Fibroblast of skin of left quadriceps (primary cell): ENCODE measurements around the gene TNFRSF1A.

Experiments
- DNase-seq, 2 experiments: peaks; one replicate each; pipeline ENCODE4 v3.0.0-alpha.2; 2013; ENCODE audit warnings: low read depth in 2 of 2

The TNFRSF1A gene

DNA sequence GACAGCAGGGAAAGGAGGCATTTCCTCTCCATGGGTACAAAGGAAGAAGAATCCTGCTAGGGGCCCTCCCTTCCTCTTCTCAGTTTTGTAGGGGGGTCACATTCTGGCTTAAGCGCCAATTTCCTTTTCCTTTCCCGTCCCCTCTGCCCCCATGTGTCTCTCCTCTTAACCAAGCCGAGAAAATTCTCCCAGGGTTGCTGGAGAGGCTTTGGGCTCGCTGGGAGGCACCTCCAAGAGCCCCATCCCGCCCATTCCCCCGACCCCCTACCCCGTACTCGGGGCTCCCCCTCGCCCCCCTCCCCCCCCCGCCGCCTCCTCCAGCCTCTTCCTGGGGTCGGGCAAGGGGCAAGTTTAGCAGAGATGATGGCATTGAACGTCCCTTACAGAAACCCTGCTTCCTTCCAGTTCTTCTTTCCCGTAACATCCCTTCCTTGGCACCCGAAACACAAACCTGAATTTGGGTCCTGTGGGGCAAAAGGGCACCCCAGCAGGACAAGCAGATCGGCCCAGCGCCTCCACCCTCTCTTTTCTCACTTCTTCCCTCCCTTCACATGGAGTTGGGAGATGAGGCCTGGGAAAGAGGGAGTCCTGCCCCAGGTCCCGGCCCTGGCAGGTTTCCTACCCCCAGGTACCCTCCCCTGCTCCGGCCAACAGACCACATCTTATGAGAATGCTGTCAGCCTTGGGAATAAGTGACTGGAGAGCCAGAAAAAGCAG is 17.7 kb downstream of the TNFRSF1A start:
- DNase-seq = no peak

DNA sequence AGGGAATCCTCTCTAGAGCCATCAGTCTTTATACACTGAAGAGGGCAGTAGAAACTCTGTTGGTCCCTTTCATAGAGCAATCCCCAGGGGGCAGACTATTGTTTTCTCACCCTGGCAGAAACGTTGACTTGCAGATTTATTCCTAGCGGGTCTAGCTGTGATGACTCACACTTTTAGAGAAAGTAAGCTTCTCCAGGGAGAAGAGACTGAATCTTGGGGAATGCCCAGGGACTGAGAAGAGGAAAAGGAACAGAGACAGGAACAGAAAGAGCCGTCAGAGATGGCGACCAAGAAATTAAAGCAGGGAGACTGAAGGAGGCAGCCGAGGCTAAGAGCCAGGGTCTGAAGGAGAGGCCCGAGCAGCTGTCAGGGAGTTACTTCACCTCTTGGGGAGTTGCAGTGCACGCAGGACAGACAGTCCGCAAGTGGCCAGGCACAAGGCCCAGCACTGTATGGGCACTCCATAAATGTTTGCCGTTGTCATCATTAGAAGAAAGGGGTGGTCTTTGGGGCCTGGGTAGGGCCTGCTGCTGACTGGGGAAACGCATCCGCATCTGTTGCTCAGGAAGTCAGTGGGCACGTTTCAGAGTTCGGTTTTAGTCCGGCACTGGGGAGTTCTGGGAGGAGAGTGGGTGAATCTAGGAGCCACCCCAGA is 18.4 kb downstream of the TNFRSF1A start:
- DNase-seq = peak; percentile 88 to 90

DNA sequence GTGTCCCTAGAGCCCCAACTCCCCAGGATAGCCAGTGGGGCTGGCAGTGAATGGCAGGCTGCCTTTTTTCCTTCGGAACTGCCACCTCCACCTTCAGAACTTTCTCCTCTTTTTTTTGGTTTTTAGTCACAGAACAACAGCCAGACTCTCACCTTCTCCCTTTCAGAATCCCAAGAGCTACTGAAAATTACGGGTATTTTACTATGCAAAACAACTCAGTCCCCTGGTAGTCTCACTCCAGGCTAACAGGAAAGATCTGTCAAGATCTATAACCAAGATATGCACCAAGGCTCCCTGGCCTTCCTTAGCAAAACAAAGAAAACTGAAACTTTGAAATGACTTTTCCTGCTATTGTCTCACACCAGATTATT is 18.9 kb downstream of the TNFRSF1A start:
- no peak for DNase-seq

DNA sequence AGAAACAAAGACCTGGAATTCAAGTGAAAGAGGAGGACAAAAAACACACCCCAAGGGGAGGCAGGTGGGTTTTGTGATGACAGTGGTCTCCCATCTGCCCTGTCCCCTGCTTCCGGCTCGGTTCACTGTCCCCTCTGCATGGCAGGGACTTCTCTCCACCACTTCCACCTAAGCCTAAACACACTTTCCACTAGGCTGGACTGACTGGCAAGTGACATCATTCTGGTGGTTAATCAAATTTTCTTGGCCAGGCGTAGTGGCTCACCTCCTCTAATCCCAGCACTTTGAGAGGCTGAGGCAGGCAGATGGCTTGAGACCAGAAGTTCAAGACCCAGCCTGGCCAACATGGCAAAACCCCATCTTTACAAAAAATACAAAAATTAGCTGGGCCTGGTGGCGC is 19.5 kb downstream of the TNFRSF1A start:
- DNase-seq = no peak

- DNase-seq = no peak
These were observed 20.0 kb downstream of the TNFRSF1A start for GRCh38 chr12:6321905-6322304.

- no peak for DNase-seq
These were observed 22.4 kb downstream of the TNFRSF1A start for GRCh38 chr12:6319446-6319845.

- DNase-seq = no peak
These were observed 23.4 kb downstream of the TNFRSF1A start for GRCh38 chr12:6318440-6318879.

GRCh38 chr12:6317693-6318439 is 24.0 kb downstream of the TNFRSF1A start:
- no peak for DNase-seq

- no peak for DNase-seq
These were observed 24.8 kb downstream of the TNFRSF1A start for GRCh38 chr12:6316921-6317692.

DNA sequence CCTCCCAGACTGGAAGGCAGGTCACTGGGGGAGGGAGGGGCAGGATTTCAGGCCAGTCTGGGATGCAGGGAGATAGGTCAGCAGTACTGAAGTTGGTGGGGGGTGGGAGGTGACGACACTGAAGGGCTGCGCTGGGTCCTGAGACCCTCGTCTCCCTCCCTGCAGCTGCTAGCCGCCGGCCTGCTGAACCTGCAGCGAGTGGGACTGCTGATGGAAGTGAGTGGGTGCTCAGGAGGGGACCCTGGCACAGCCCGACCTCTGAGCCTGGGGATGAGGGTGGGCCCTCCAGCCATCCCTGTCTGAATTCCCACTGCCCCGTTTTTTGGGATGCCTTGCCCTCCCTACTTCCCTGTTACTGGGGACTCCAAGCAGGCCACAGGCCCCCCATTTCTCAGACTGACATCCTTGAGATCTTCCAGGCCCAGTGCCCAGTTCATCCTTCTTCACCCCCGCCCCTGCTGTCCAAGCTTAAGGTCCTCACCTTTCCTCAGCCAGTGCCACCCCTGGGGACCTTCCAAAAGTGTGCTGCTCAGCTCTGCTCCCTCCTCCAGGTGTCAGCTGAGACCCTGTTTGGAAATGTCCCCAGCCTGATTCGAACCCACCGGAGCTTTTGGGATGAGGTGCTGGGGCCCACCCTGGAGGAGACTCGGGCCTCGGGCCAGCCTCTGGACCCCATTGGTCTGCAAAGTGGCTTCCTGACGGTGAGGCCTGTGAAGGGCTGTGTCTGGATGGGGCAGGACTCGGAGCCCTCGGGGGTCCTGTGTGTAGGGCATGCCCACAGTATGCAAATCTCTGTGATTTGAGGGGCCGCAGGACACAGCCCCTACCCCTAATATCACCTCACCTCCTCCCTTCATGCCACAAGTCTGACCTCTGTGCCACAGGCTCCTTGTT is 25.9 kb downstream of the TNFRSF1A start:
- DNase-seq = no peak

GRCh38 chr12:6315184-6315583 is 26.7 kb downstream of the TNFRSF1A start:
- DNase-seq = no peak

DNA sequence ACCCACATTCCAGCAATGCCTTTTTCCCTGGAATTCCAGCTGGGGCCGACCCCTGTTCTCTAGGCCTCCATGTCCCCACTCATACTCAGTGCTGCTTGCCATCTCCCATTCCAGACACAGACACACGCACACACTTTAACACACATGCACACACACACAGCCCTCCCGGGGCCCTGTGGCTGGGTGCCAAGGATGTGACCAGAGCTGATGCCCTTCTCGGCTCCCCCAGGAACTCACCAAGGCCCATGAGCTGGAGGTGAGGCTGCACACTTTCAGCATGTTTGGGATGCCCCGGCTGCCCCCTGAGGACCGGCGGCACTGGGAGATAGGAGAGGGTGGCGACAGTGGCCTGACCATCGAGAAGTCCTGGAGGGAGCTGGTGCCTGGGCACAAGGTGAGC is 27.1 kb downstream of the TNFRSF1A start:
- DNase-seq = no peak

DNA sequence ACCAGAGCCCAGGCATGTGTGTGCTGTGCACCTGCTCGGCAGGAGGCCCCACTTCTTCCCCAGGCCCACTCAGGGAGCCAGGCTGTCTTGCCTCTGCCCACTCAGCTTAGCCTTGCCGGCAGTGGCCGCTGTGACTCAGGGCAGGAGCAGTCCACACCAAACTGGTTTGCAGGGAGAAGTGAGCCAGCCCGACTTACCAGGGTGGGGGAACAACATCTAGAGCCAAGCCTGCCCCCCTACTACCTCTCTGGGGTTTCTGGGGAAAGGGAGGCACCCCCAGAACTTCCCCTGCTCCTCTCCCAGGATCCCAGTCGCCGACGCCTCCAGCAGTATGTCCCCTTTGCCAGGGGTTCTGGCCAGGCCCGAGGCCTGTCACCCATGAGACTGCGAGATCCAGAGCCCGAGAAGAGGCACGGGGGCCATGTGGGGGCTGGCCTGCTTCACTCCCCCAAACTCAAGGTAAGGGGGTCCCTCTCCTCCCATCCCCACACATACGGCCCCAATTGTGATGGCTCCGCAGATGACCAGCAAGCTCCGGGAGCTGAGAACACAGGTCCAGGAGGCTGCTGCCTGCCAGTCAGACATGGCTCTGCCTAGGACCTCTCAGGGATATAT is 28.4 kb downstream of the TNFRSF1A start:
- no peak for DNase-seq

DNA sequence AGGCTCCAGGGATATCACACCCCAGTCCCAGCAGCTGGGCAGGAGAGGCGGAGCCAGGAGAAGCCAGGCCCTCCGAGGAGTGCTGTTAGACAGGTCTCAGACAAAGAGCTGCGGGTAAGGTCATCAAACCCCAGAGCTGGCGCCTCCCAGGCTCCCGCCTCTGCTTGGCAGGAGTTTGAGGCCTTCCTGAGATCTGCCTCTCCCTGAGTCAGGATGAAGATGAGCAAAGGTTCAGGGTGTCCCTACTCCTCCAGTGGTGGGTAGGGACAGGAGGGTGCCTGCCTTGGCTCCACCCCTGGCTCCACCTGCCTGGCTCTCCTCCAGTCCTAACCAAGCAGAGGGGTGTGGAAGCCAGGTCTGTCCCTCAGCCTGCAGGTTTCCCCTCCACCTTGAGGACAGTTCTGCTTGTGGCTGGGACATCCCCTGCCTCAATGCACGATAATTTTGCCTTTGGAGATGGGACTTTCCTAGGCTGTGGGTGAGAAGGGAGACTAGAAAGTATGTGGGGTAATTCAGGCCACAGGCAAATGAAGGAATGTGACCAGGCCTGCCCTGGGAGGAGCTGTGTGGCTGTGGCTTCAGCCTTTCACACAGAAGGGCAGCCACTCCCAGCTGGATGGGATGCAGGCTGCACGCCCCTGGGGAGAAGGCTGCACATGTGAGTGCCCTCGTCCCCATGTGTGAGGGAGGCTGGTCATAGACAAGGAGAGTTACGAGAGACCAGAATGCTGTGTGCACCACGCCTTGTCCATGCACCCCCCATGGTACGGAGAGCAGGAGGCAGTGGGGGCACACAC is 29.1 kb downstream of the TNFRSF1A start:
- DNase-seq = no peak

DNA sequence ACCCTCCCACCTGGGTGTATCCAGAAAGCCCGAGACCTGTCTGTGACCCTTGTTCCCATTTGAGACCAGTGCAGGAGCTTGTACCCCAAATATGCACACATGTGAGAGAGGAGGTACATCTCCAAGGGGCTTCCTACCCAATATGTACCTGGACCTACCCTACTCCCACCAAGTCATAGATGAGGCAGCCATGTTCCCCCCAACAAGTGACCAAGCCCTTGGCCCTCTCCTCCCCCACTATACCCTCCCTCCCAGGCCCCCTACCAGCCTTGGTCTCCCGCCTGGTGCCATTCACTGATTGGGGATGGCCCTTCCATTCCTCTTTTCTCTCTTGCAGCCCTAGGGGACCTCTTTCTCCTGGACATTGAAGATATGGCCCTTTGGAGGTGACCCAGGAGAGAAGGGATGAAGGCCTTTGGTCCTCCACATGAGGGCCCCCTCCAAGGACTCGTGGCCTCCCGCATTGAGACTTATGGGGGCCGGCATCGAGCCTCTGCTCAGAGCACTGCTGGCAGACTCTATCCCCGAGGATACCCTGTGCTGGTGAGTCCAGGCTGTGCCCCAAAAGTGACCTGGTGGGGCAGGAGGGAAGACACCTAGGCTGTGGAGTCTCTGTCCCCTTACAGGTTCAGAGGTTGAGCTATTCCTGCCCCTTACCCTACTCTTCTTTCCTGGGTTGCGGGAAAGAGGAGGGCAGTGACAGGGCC is 29.9 kb downstream of the TNFRSF1A start:
- no peak for DNase-seq

- no peak for DNase-seq
These were observed 30.9 kb downstream of the TNFRSF1A start for GRCh38 chr12:6310771-6311610.

GRCh38 chr12:6307529-6307928 is 34.3 kb downstream of the TNFRSF1A start:
- DNase-seq = no peak

DNA sequence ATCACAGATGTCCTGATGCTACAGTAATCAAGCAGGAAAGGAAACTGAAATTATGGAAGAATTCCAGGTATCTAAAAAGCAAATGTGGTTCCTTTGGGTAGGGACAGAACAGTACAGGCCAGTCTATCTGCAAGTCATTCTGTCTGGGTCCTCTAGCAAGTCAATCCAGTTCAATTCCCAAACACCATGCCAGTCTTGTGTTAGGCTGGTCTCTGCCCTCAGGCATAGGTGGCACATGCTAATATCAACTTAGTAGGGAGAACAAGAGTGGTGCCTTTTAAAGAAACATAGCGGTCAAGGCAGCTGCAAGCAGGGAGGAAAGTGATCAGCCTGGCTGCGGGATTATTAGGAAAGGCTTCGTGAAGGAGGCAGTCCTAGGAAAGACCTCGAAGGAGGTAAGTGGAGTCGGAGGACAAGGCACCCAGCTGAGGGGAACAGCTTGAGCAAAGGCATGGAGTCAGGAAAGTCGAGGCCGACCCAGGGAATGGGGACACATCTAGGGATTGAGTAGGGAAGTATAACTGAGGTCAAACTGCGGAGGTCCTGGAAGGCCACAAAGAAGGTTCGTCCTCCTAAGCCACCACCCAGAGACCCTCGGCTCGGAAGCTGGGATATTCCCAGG is 35.2 kb downstream of the TNFRSF1A start:
- DNase-seq = no peak
